Measurements from ENCODE around the gene KIF20B. TPM values are rescaled to one million over a fixed set of nuclear protein-coding genes. Genes with fewer than 3 reads are reported as not detected.

KIF20B gene
- total and polyA plus RNA-seq, 2 of the 13 experiments (the other 11 are each of a cell fraction or from before 2014, with no cell fraction given) = 3.5 to 38.6 TPM

DNA sequence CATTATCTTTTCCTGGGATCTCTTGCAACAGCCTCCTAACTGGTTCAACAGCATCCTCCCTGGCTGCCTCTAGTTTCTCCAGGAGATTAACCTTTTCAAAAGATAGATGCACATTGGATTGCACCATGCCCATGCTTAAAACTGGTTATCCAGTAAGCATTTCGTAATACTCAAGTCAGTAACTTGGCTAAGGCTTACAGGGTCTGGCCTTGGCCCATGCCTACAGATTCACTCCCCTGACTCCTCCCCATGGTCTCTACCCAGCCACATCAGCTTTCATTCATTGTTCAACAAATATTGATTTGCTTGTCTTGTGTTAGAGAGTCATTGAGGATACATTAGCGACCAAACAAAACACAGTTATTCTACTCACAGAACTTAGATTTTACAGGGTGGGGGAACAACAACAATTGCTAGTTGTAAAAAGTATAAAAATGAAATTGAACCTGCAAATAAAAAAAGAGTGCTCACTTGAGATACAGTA is 1.8 kb upstream of the KIF20B start (continued):
- TF ChIP-seq ZFP1 (CRISPR knock-in tag; IDR thresholded peaks at IDR 0.05) (peak; percentile 86), ZNF547 (CRISPR knock-in tag; IDR thresholded peaks at IDR 0.05) (no peak), ZNF10 (CRISPR knock-in tag; IDR thresholded peaks at IDR 0.05; ENCODE audit: borderline replicate concordance, low read depth) (no peak), GATAD2A (CRISPR knock-in tag; IDR thresholded peaks at IDR 0.05) (peak; percentile 97), ZNF781 (CRISPR knock-in tag; IDR thresholded peaks at IDR 0.05; ENCODE audit: borderline replicate concordance, not compliant biosample characterization) (peak; percentile 65), ZMYM2 (CRISPR knock-in tag; IDR thresholded peaks at IDR 0.05) (no peak), ZNF530 (CRISPR knock-in tag; IDR thresholded peaks at IDR 0.05; ENCODE audit: low read depth) (no peak), RFXAP (CRISPR knock-in tag; IDR thresholded peaks at IDR 0.05; ENCODE audit: borderline replicate concordance) (0 out of 2 replicates have a peak, but pooled peaks have one; percentile 53), ZNF143 (CRISPR knock-in tag; IDR thresholded peaks at IDR 0.05) (peak; percentile 53), ZSCAN31 (CRISPR knock-in tag; IDR thresholded peaks at IDR 0.05; ENCODE audit: low read depth) (no peak), SATB2 (CRISPR knock-in tag; IDR thresholded peaks at IDR 0.05) (no peak), ZNF883 (CRISPR knock-in tag; IDR thresholded peaks at IDR 0.05; ENCODE audit: not compliant biosample characterization) (no peak), ZNF644 (CRISPR knock-in tag; IDR thresholded peaks at IDR 0.05; ENCODE audit: low read depth) (peak; percentile 97), ISL2 (CRISPR knock-in tag; IDR thresholded peaks at IDR 0.05) (peak; percentile 94), ZNF672 (CRISPR knock-in tag; IDR thresholded peaks at IDR 0.05) (no peak), RARA (CRISPR knock-in tag; IDR thresholded peaks at IDR 0.05) (peak; percentile 62)
- TF ChIP-seq, protein P1, sequence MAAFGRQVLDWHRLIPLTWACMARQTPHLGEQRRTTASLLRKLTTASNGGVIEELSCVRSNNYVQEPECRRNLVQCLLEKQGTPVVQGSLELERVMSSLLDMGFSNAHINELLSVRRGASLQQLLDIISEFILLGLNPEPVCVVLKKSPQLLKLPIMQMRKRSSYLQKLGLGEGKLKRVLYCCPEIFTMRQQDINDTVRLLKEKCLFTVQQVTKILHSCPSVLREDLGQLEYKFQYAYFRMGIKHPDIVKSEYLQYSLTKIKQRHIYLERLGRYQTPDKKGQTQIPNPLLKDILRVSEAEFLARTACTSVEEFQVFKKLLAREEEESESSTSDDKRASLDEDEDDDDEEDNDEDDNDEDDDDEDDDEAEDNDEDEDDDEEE (CRISPR knock-in tag; IDR thresholded peaks at IDR 0.05) = no peak
- TF ChIP-seq, protein P2, sequence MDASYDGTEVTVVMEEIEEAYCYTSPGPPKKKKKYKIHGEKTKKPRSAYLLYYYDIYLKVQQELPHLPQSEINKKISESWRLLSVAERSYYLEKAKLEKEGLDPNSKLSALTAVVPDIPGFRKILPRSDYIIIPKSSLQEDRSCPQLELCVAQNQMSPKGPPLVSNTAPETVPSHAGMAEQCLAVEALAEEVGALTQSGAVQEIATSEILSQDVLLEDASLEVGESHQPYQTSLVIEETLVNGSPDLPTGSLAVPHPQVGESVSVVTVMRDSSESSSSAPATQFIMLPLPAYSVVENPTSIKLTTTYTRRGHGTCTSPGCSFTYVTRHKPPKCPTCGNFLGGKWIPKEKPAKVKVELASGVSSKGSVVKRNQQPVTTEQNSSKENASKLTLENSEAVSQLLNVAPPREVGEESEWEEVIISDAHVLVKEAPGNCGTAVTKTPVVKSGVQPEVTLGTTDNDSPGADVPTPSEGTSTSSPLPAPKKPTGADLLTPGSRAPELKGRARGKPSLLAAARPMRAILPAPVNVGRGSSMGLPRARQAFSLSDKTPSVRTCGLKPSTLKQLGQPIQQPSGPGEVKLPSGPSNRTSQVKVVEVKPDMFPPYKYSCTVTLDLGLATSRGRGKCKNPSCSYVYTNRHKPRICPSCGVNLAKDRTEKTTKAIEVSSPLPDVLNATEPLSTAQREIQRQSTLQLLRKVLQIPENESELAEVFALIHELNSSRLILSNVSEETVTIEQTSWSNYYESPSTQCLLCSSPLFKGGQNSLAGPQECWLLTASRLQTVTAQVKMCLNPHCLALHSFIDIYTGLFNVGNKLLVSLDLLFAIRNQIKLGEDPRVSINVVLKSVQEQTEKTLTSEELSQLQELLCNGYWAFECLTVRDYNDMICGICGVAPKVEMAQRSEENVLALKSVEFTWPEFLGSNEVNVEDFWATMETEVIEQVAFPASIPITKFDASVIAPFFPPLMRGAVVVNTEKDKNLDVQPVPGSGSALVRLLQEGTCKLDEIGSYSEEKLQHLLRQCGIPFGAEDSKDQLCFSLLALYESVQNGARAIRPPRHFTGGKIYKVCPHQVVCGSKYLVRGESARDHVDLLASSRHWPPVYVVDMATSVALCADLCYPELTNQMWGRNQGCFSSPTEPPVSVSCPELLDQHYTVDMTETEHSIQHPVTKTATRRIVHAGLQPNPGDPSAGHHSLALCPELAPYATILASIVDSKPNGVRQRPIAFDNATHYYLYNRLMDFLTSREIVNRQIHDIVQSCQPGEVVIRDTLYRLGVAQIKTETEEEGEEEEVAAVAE (CRISPR knock-in tag; IDR thresholded peaks at IDR 0.05; ENCODE audit: borderline replicate concordance) = peak; percentile 64; the same call in 1 of the 2 replicates
- TF ChIP-seq, protein P3, sequence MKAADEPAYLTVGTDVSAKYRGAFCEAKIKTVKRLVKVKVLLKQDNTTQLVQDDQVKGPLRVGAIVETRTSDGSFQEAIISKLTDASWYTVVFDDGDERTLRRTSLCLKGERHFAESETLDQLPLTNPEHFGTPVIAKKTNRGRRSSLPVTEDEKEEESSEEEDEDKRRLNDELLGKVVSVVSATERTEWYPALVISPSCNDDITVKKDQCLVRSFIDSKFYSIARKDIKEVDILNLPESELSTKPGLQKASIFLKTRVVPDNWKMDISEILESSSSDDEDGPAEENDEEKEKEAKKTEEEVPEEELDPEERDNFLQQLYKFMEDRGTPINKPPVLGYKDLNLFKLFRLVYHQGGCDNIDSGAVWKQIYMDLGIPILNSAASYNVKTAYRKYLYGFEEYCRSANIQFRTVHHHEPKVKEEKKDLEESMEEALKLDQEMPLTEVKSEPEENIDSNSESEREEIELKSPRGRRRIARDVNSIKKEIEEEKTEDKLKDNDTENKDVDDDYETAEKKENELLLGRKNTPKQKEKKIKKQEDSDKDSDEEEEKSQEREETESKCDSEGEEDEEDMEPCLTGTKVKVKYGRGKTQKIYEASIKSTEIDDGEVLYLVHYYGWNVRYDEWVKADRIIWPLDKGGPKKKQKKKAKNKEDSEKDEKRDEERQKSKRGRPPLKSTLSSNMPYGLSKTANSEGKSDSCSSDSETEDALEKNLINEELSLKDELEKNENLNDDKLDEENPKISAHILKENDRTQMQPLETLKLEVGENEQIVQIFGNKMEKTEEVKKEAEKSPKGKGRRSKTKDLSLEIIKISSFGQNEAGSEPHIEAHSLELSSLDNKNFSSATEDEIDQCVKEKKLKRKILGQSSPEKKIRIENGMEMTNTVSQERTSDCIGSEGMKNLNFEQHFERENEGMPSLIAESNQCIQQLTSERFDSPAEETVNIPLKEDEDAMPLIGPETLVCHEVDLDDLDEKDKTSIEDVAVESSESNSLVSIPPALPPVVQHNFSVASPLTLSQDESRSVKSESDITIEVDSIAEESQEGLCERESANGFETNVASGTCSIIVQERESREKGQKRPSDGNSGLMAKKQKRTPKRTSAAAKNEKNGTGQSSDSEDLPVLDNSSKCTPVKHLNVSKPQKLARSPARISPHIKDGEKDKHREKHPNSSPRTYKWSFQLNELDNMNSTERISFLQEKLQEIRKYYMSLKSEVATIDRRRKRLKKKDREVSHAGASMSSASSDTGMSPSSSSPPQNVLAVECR (CRISPR knock-in tag; IDR thresholded peaks at IDR 0.05; ENCODE audit: borderline replicate concordance) = peak; percentile 73; the same call in 1 of the 2 replicates
